Activated CD4-positive, alpha-beta memory T cell treated with anti-CD3 and anti-CD28 coated beads for 36 hours (primary cell): ENCODE results near the gene CATSPER1. TPM values are rescaled to one million over a fixed set of nuclear protein-coding genes. Genes with fewer than 3 reads are reported as not detected.

Experiments used
- CTCF ChIA-PET: fragments of 350-600 bp; sonication (Branson Sonifier 250); formaldehyde crosslinking; loops from one replicate; lab custom pipeline; 2021; ENCODE audit warnings: antibody characterized with exemption, inconsistent platforms; lab: Charles Lee
- POLR2A ChIA-PET: fragments of 350-600 bp; sonication (Branson Sonifier 250); formaldehyde crosslinking; loops from one replicate; lab custom pipeline; 2021; ENCODE audit warnings: antibody characterized with exemption; lab: Charles Lee
- DNase-seq: peaks from one replicate; pipeline ENCODE4 v3.0.0-alpha.2; 2020
- H3K27ac Mint-ChIP-seq: one replicate; pipeline ENCODE4 v1.8.0; 2021; ENCODE audit warnings: mixed read lengths
- H3K27me3 Mint-ChIP-seq: one replicate; pipeline ENCODE4 v1.8.0; 2021; ENCODE audit warnings: mixed read lengths
- H3K36me3 Mint-ChIP-seq: one replicate; pipeline ENCODE4 v1.8.0; 2021; ENCODE audit warnings: mixed read lengths
- H3K4me1 Mint-ChIP-seq: one replicate; pipeline ENCODE4 v1.8.0; 2021; ENCODE audit warnings: low read depth, mixed read lengths
- H3K4me3 Mint-ChIP-seq: one replicate; pipeline ENCODE4 v1.8.0; 2021; ENCODE audit warnings: mild to moderate bottlenecking, mixed read lengths
- H3K9me3 Mint-ChIP-seq: one replicate; pipeline ENCODE4 v1.8.0; 2021; ENCODE audit warnings: mixed read lengths
- intact Hi-C: fragments of 100-400 bp; cut with micrococcal nuclease; formaldehyde crosslinking; loops from one replicate; pipeline ENCODE4 v1.15.1; 2023
- total RNA-seq, 2 experiments: library from RNA; stranded (reverse); gene quantifications; one replicate each; pipeline ENCODE4 v1.2.3, GENCODE V29; 2021

CATSPER1 gene
- total RNA-seq, 2 experiments from 2014 or later: not detected

- peak overlapping the region; percentile 14 for H3K4me3 Mint-ChIP-seq
- H3K9me3 Mint-ChIP-seq: no peaks in the 10 kb centered on the region
- intact Hi-C loops: loop anchor here (1.0 to 5.0 kb wide), 3 partner anchors 34 to 66 kb away; no protein-coding TSS in a partner anchor
- ChIA-PET CTCF (interaction anchor here (0.6 to 5.9 kb wide), 37 partner anchors 9 to 362 kb away, joined by 3 to 101 read pairs (median 4); partner anchors contain the start of gene SF3B2), POLR2A (interaction anchor here (0.7 to 4.1 kb wide), 8 partner anchors 8 to 65 kb away, joined by 3 to 32 read pairs (median 3); partner anchors contain the start of gene SF3B2)
- H3K36me3 Mint-ChIP-seq: peaks cover 74% of the 10 kb centered on the region
- peaks cover 62% of the 10 kb centered on the region for H3K4me1 Mint-ChIP-seq
- DNase-seq: peak; percentile 83
- H3K27ac Mint-ChIP-seq: peak overlapping the region; percentile 96
- no peaks in the 10 kb centered on the region for H3K27me3 Mint-ChIP-seq
These were observed 42.0 kb upstream of the CATSPER1 start for GRCh38 chr11:66068154-66068821.

- H3K27me3 Mint-ChIP-seq: no peaks in the 10 kb centered on the region
- H3K4me3 Mint-ChIP-seq: no peak overlapping the region
- no peaks in the 10 kb centered on the region for H3K9me3 Mint-ChIP-seq
- no peak for DNase-seq
- ChIA-PET POLR2A (interaction anchor here (0.9 to 4.1 kb wide), 4 partner anchors 9 to 65 kb away, joined by 3 to 32 read pairs (median 3); partner anchors contain the start of gene SF3B2), CTCF (interaction anchor here (0.7 to 5.9 kb wide), 27 partner anchors 9 to 177 kb away, joined by 3 to 101 read pairs (median 4); partner anchors contain the start of genes CCDC85B and SF3B2)
- intact Hi-C loops: loop anchor here (1.0 to 5.0 kb wide), 3 partner anchors 35 to 67 kb away; no protein-coding TSS in a partner anchor
- H3K36me3 Mint-ChIP-seq: peaks cover 76% of the 10 kb centered on the region
- H3K27ac Mint-ChIP-seq: peak overlapping the region; percentile 96
- H3K4me1 Mint-ChIP-seq: peaks cover 62% of the 10 kb centered on the region
These were observed 41.4 kb upstream of the CATSPER1 start for GRCh38 chr11:66067640-66068039.

- ChIA-PET CTCF (interaction anchor here (1.3 to 5.9 kb wide), 9 partner anchors 13 to 156 kb away, joined by 3 to 101 read pairs (median 18); partner anchors contain the start of gene SF3B2), POLR2A (interaction anchor here (1.0 kb wide), 1 partner anchor 14 kb away, joined by 3 read pairs; no protein-coding TSS in a partner anchor)
- Mint-ChIP-seq H3K4me3 (no peak overlapping the region), H3K4me1 (peaks cover 58% of the 10 kb centered on the region), H3K9me3 (no peaks in the 10 kb centered on the region), H3K27ac (peak overlapping the region; percentile 73), H3K27me3 (no peaks in the 10 kb centered on the region), H3K36me3 (peaks cover 70% of the 10 kb centered on the region)
- DNase-seq: no peak
- intact Hi-C loops: loop anchor here (5.0 kb wide), 1 partner anchor 36 kb away; no protein-coding TSS in a partner anchor
These were observed 40.5 kb upstream of the CATSPER1 start for GRCh38 chr11:66066751-66067150.

GRCh38 chr11:66064571-66064970 lies 38.3 kb upstream of the CATSPER1 start:
- H3K27ac Mint-ChIP-seq: no peak overlapping the region
- ChIA-PET POLR2A (no interaction called here), CTCF (interaction anchor here (1.4 kb wide), 1 partner anchor 12 kb away, joined by 4 read pairs; the partner anchor contains the start of gene SF3B2)
- no peak for DNase-seq
- H3K4me3 Mint-ChIP-seq: no peak overlapping the region
- peaks cover 83% of the 10 kb centered on the region for H3K36me3 Mint-ChIP-seq
- H3K4me1 Mint-ChIP-seq: peaks cover 79% of the 10 kb centered on the region
- H3K9me3 Mint-ChIP-seq: no peaks in the 10 kb centered on the region
- H3K27me3 Mint-ChIP-seq: no peaks in the 10 kb centered on the region
- intact Hi-C loops: no loop called here

GRCh38 chr11:66063900-66064299 lies 37.6 kb upstream of the CATSPER1 start:
- ChIA-PET CTCF (interaction anchor here (2.2 kb wide), 1 partner anchor 70 kb away, joined by 6 read pairs; no protein-coding TSS in a partner anchor), POLR2A (no interaction called here)
- intact Hi-C loops: no loop called here
- H3K27ac Mint-ChIP-seq: peak overlapping the region; percentile 42
- H3K9me3 Mint-ChIP-seq: no peaks in the 10 kb centered on the region
- H3K27me3 Mint-ChIP-seq: no peaks in the 10 kb centered on the region
- H3K4me1 Mint-ChIP-seq: peaks cover 80% of the 10 kb centered on the region
- H3K36me3 Mint-ChIP-seq: peaks cover 85% of the 10 kb centered on the region
- no peak overlapping the region for H3K4me3 Mint-ChIP-seq
- no peak for DNase-seq

GRCh38 chr11:66062408-66062807 lies 36.1 kb upstream of the CATSPER1 start:
- Mint-ChIP-seq H3K9me3 (no peaks in the 10 kb centered on the region), H3K27ac (peak overlapping the region; percentile 42), H3K27me3 (no peaks in the 10 kb centered on the region), H3K4me3 (no peak overlapping the region), H3K36me3 (peaks cover 79% of the 10 kb centered on the region), H3K4me1 (peaks cover 68% of the 10 kb centered on the region)
- CTCF ChIA-PET: interaction anchor here (1.0 to 2.2 kb wide), 3 partner anchors 17 to 71 kb away, joined by 3 to 6 read pairs (median 3); no protein-coding TSS in a partner anchor
- intact Hi-C loops: no loop called here
- POLR2A ChIA-PET: no interaction called here
- DNase-seq: no peak

GRCh38 chr11:66061268-66061667 lies 35.0 kb upstream of the CATSPER1 start:
- DNase-seq: no peak
- ChIA-PET POLR2A (interaction anchor here (1.0 kb wide), 1 partner anchor 8 kb away, joined by 4 read pairs; no protein-coding TSS in a partner anchor), CTCF (no interaction called here)
- H3K4me1 Mint-ChIP-seq: peaks cover 57% of the 10 kb centered on the region
- H3K27ac Mint-ChIP-seq: peak overlapping the region; percentile 83
- intact Hi-C loops: no loop called here
- H3K9me3 Mint-ChIP-seq: no peaks in the 10 kb centered on the region
- H3K4me3 Mint-ChIP-seq: no peak overlapping the region
- no peaks in the 10 kb centered on the region for H3K27me3 Mint-ChIP-seq
- peaks cover 79% of the 10 kb centered on the region for H3K36me3 Mint-ChIP-seq

- H3K36me3 Mint-ChIP-seq: peaks cover 81% of the 10 kb centered on the region
- DNase-seq: no peak
- H3K27me3 Mint-ChIP-seq: no peaks in the 10 kb centered on the region
- peaks cover 55% of the 10 kb centered on the region for H3K4me1 Mint-ChIP-seq
- intact Hi-C loops: no loop called here
- H3K27ac Mint-ChIP-seq: peak overlapping the region; percentile 83
- no peaks in the 10 kb centered on the region for H3K9me3 Mint-ChIP-seq
- ChIA-PET POLR2A (interaction anchor here (1.0 to 1.7 kb wide), 4 partner anchors 8 to 11 kb away, joined by 3 to 7 read pairs (median 4); partner anchors contain the start of gene SF3B2), CTCF (interaction anchor here (2.8 to 2.9 kb wide), 2 partner anchors 10 to 15 kb away, joined by 17 to 27 read pairs; partner anchors contain the start of gene PACS1)
- no peak overlapping the region for H3K4me3 Mint-ChIP-seq
These were observed 33.8 kb upstream of the CATSPER1 start for GRCh38 chr11:66059966-66060680.

GRCh38 chr11:66056501-66056900 lies 30.2 kb upstream of the CATSPER1 start:
- Mint-ChIP-seq H3K9me3 (no peaks in the 10 kb centered on the region), H3K27me3 (no peaks in the 10 kb centered on the region), H3K4me1 (peaks cover 53% of the 10 kb centered on the region), H3K27ac (no peak overlapping the region), H3K36me3 (peaks cover 68% of the 10 kb centered on the region), H3K4me3 (no peak overlapping the region)
- POLR2A ChIA-PET: interaction anchor here (1.0 kb wide), 1 partner anchor 13 kb away, joined by 3 read pairs; no protein-coding TSS in a partner anchor
- intact Hi-C loops: no loop called here
- CTCF ChIA-PET: interaction anchor here (4.5 to 6.9 kb wide), 2 partner anchors 12 to 13 kb away, joined by 26 to 77 read pairs; partner anchors contain the start of gene PACS1
- DNase-seq: no peak

GRCh38 chr11:66055021-66055420 lies 28.7 kb upstream of the CATSPER1 start:
- no peaks in the 10 kb centered on the region for H3K9me3 Mint-ChIP-seq
- no peak overlapping the region for H3K27ac Mint-ChIP-seq
- peaks cover 48% of the 10 kb centered on the region for H3K4me1 Mint-ChIP-seq
- ChIA-PET POLR2A (interaction anchor here (0.6 to 1.6 kb wide), 4 partner anchors 9 to 119 kb away, joined by 3 to 4 read pairs (median 4); no protein-coding TSS in a partner anchor), CTCF (interaction anchor here (1.2 to 6.9 kb wide), 5 partner anchors 10 to 170 kb away, joined by 3 to 77 read pairs (median 7); partner anchors contain the start of gene PACS1)
- intact Hi-C loops: no loop called here
- no peak for DNase-seq
- H3K27me3 Mint-ChIP-seq: no peaks in the 10 kb centered on the region
- peaks cover 55% of the 10 kb centered on the region for H3K36me3 Mint-ChIP-seq
- no peak overlapping the region for H3K4me3 Mint-ChIP-seq

GRCh38 chr11:66052664-66052982 lies 26.3 kb upstream of the CATSPER1 start:
- intact Hi-C loops: loop anchor here (1.0 to 5.0 kb wide), 4 partner anchors 17 to 437 kb away; partner anchors contain the start of genes BANF1, EIF1AD, PCNX3 and RAB1B
- no peak for DNase-seq
- Mint-ChIP-seq H3K36me3 (peaks cover 36% of the 10 kb centered on the region), H3K4me1 (peaks cover 41% of the 10 kb centered on the region), H3K27me3 (peaks cover 5% of the 10 kb centered on the region), H3K9me3 (no peaks in the 10 kb centered on the region), H3K27ac (peak overlapping the region; percentile 97), H3K4me3 (peak overlapping the region; percentile 100)
- CTCF ChIA-PET: interaction anchor here (0.9 to 6.9 kb wide), 7 partner anchors 8 to 272 kb away, joined by 3 to 77 read pairs (median 9); partner anchors contain the start of genes AP5B1, BANF1 and PACS1
- POLR2A ChIA-PET: interaction anchor here (0.8 to 4.5 kb wide), 8 partner anchors 8 to 260 kb away, joined by 3 to 32 read pairs (median 3); partner anchors contain the start of genes BANF1, CCDC85B and PACS1
